Left ventricle myocardium inferior (tissue), 1 donor: Measurements from ENCODE around the gene IER5L. TPM values are rescaled to one million over a fixed set of nuclear protein-coding genes. Genes with fewer than 3 reads are reported as not detected.
A peak's percentile ranks its signal among the peaks of the same experiment; 100 is the strongest.

Source experiments
- DNase-seq: peaks from one replicate; pipeline ENCODE4 v3.0.0-alpha.2; 2020
- H3K27ac ChIP-seq: fragments of 200-600 bp; replicated peaks from 2 replicates; pipeline ENCODE4 v1.8.0; 2021
- H3K27me3 ChIP-seq: fragments of 200-600 bp; 2 replicates; pipeline ENCODE4 v1.8.0; 2021; ENCODE audit warnings: low read depth
- H3K36me3 ChIP-seq: fragments of 200-600 bp; 2 replicates; pipeline ENCODE4 v1.8.0; 2021
- H3K4me1 ChIP-seq: fragments of 200-600 bp; 2 replicates; pipeline ENCODE4 v1.8.0; 2021
- H3K4me3 ChIP-seq: fragments of 200-600 bp; 2 replicates; pipeline ENCODE4 v1.8.0; 2021; ENCODE audit warnings: mild to moderate bottlenecking, moderate library complexity
- H3K9me3 ChIP-seq: fragments of 200-600 bp; replicated peaks from 2 replicates; pipeline ENCODE4 v1.8.0; 2021
- intact Hi-C: fragments of 100-400 bp; cut with micrococcal nuclease; formaldehyde crosslinking; loops from one replicate; pipeline ENCODE4 v1.11.0; 2022
- total RNA-seq: library from RNA; stranded (reverse); fragmentation: NEBNext Ultra II Directional; extraction: Animal tissue kit (Norgen Biotek cat#: 25700); gene quantifications from one replicate; pipeline ENCODE4 v1.2.1, GENCODE V29; 2021
- TF ChIP-seq, protein P1 (sequence below): fragments of 200-600 bp; IDR thresholded peaks from 2 replicates; pipeline ENCODE4 v1.8.0; 2021; ENCODE audit warnings: antibody characterized with exemption, mild to moderate bottlenecking, borderline replicate concordance
- donor health status: DM: no; HTN: yes; CAD: no; lungs with severe emphysema.

The IER5L gene
- total RNA-seq, 1 donor from 2014 or later, result 3.8 TPM

DNA sequence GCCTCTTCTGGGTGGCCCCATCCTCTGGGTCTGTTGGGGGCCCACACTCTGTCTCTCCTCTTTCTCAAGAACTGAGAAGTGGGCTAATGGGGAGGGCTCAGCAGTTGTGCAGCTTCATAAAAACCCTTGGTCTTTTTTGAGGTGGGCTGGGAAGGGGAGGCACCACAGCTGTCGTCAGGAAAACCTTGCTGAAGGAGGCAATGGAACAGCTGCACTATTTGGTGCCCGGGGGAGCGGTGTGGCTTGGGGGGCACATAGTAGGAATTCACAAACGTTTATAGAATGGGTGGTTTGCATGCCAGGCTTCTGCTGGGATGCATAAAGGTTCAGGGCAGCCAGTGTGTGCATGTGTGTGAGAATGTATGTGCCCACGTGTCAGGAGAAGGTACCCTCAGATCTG lies 3.2 kb upstream of the IER5L start:
- Histone ChIP-seq H3K9me3 (no peaks in the 10 kb centered on the region), H3K4me3 (no peak overlapping the region), H3K4me1 (peaks cover 26% of the 10 kb centered on the region), H3K27ac (no peak overlapping the region), H3K36me3 (no peaks in the 10 kb centered on the region), H3K27me3 (no peaks in the 10 kb centered on the region)
- TF ChIP-seq, protein P1, sequence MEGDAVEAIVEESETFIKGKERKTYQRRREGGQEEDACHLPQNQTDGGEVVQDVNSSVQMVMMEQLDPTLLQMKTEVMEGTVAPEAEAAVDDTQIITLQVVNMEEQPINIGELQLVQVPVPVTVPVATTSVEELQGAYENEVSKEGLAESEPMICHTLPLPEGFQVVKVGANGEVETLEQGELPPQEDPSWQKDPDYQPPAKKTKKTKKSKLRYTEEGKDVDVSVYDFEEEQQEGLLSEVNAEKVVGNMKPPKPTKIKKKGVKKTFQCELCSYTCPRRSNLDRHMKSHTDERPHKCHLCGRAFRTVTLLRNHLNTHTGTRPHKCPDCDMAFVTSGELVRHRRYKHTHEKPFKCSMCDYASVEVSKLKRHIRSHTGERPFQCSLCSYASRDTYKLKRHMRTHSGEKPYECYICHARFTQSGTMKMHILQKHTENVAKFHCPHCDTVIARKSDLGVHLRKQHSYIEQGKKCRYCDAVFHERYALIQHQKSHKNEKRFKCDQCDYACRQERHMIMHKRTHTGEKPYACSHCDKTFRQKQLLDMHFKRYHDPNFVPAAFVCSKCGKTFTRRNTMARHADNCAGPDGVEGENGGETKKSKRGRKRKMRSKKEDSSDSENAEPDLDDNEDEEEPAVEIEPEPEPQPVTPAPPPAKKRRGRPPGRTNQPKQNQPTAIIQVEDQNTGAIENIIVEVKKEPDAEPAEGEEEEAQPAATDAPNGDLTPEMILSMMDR, result no peak
- no peak for DNase-seq
- intact Hi-C loops, result no loop called here

DNA sequence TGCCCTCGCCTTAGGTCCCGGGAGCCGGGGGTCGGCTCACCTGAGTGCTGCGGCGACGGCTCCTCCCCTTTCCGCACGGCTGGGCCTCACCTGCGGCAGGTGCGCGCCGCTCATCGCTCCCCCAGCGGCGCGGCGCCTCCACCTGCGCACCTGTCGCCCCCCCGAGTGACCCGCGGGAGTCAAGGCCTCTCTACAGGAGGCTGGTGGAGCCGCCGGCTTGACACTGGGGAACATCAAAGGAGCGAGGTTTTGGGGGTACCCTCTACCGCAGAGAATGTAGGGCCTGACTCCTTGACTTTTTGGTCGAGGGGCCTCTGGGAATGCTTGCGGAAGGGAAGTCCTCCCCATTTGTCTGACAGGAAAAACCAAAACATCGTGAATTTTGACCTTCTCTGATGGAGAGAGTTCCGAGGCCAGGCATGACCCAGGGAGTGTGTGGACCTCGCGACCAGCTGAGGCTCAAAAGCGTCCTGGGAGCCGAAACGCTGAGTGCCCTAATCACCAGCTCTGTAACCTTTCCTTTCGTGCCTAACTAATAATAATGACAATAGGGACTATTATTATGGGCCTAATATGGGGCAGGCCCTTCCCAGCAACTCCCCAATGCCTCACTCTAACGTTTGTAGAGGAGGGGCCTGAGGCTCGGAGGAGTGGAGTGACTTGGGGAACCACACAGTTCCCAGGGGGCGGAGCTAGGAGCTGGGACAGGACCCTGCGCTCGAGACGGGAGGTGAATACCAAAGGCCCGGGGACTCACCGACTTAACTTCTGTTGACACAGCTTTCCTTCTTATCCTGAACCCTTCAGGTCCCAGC lies 714 bp upstream of the IER5L start:
- intact Hi-C loops, result loop anchor here (10.0 kb wide), 1 partner anchor 306 kb away; no protein-coding TSS in a partner anchor
- Histone ChIP-seq H3K9me3 (no peaks in the 10 kb centered on the region), H3K27ac (no peak overlapping the region), H3K27me3 (no peaks in the 10 kb centered on the region), H3K36me3 (no peaks in the 10 kb centered on the region), H3K4me1 (peaks cover 47% of the 10 kb centered on the region), H3K4me3 (peak overlapping the region; percentile 92)
- DNase-seq, result no peak
- TF ChIP-seq, protein P1, result no peak

DNA sequence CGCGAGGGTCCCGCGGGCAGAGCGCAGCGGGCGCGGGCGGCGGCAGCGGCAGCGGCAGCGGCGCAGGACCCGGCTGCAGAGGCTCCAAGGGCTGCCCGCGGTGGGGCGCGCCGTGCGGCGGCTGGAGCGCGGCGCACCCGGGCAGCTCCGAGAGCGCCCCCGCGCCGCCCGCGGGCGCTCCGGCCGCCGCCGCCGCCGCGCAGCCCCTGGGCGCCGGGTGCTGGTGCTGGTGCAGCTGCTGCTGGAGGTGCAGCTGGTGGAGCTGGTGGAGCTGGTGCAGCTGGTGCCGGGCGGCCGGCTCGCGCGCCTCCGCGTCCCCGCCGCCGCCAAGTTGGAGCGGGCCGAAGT lies 644 bp downstream of the IER5L start:
- peak overlapping the region; percentile 92 for H3K4me3 ChIP-seq
- no peaks in the 10 kb centered on the region for H3K27me3 ChIP-seq
- intact Hi-C loops, result loop anchor here (10.0 kb wide), 1 partner anchor 307 kb away; no protein-coding TSS in a partner anchor
- no peaks in the 10 kb centered on the region for H3K36me3 ChIP-seq
- H3K27ac ChIP-seq, result peak overlapping the region; percentile 99
- no peak for DNase-seq
- peaks cover 56% of the 10 kb centered on the region for H3K4me1 ChIP-seq
- TF ChIP-seq, protein P1, result no peak
- H3K9me3 ChIP-seq, result no peaks in the 10 kb centered on the region

DNA sequence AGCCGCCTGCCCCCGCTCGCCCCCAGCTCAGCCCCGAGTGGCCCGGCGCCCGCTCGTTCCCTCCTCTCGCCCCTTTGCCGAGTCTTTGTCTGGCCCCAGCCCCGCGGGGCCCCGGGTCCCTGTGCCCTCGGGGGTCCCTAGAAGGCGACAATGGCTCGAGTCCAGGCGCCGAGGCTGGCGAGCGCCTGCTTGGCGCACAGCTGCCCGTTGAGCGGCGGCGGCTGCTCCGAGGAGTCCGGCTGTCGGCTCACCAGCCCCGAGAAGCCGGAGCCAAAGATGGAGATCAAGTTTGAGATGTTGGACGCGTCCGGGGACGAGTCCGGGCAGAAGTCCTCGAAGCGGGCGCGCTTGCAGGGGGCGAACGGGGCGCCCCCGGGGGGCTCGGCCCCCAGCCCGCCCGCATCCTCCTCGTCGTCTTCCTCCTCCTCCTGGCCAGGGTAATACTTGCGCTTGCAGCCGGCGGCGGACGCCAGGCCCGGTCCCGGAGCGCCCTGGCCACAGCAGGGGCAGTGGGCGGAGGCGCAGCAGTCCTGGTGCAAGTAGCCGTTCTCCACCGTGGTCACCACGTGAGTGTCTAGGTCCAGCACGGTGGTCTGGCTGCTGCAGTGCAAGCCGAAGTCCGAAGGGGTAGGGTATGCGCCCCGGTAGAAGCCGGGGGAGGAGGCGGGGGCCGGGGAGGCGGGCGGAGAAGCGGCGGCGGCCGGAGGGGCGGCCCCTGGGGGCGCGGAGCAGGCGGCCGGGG lies 1.2 kb downstream of the IER5L start:
- TF ChIP-seq, protein P1, result peak; percentile 11
- intact Hi-C loops, result loop anchor here (10.0 kb wide), 1 partner anchor 308 kb away; no protein-coding TSS in a partner anchor

DNA sequence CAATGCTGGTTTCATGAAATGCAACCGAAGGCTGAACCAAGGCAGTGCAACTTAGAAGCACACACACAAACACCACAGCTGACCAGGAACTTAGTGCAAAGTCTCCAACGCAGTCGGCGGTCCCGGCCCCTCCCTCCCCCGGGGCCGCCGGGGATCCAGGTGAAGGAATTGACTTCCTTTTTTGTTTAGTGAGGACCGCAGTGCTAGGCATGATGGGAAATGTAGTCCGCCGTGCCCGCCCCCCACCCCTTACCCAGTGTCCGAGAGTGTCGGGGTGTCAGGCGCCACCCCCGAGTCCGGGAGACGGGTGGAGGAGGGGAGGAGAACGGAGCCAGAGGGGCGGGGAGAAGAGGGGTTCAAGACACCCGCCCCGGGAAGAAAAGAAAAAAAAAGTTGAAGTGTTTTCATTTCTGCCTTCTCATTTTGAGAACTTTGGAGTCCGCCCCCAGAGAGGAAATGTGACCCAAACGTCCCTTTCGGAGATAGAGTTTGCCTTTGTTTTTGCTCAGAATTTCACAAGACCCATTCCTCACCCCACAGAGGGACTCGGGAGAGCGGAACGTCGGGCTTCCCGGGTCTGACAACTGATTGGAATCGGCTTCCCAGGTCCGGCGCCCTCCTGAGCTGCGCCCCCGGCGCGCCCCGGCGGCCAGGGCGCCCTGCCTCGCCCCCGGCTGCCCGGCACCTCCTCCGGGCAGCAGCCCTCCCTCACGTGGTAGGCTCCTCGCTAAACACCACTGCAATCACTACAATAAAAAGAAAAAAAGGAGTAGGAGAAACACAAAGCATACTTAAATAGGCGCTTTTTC lies 2.0 kb downstream of the IER5L start:
- Histone ChIP-seq H3K4me1 (peaks cover 55% of the 10 kb centered on the region), H3K9me3 (no peaks in the 10 kb centered on the region), H3K4me3 (peak overlapping the region; percentile 92), H3K36me3 (no peaks in the 10 kb centered on the region), H3K27ac (peak overlapping the region; percentile 99), H3K27me3 (no peaks in the 10 kb centered on the region)
- intact Hi-C loops, result loop anchor here (10.0 kb wide), 1 partner anchor 309 kb away; no protein-coding TSS in a partner anchor
- TF ChIP-seq, protein P1, result no peak
- DNase-seq, result peak; percentile 84

More for the DNA sequence above, 1.2 kb downstream of the IER5L start:
- peak; percentile 42 for DNase-seq
- Histone ChIP-seq H3K27ac (peak overlapping the region; percentile 99), H3K36me3 (no peaks in the 10 kb centered on the region), H3K4me3 (peak overlapping the region; percentile 92), H3K4me1 (peaks cover 55% of the 10 kb centered on the region), H3K9me3 (no peaks in the 10 kb centered on the region), H3K27me3 (no peaks in the 10 kb centered on the region)
